Ishikawa (cell line): Measurements from ENCODE around the gene RPL22L1.

Source experiments
- CREB1 ChIP-seq: IDR thresholded peaks from 2 replicates; pipeline ENCODE4 v1.6.1; 2012; ENCODE audit warnings: low read depth
- EGR1 ChIP-seq: IDR thresholded peaks from 2 replicates; pipeline ENCODE4 v1.6.1; 2012
- EP300 ChIP-seq: IDR thresholded peaks from 2 replicates; pipeline ENCODE4 v1.6.1; 2012; ENCODE audit warnings: borderline replicate concordance
- FOXM1 ChIP-seq: IDR thresholded peaks from 2 replicates; pipeline ENCODE4 v1.6.1; 2012; ENCODE audit warnings: low read depth, borderline replicate concordance
- NFIC ChIP-seq: IDR thresholded peaks from 2 replicates; pipeline ENCODE4 v1.6.1; 2012
- RAD21 ChIP-seq: IDR thresholded peaks from 2 replicates; pipeline ENCODE4 v1.6.1; 2012; ENCODE audit warnings: low read depth
- TAF1 ChIP-seq: IDR thresholded peaks from 2 replicates; pipeline ENCODE4 v1.6.1; 2012; ENCODE audit warnings: low read depth, mild to moderate bottlenecking
- TEAD4 ChIP-seq: IDR thresholded peaks from 2 replicates; pipeline ENCODE4 v1.6.1; 2012
- TF ChIP-seq, protein P1 (sequence below): IDR thresholded peaks from 2 replicates; pipeline ENCODE4 v1.6.1; 2012; ENCODE audit warnings: low read depth, mild to moderate bottlenecking

DNA sequence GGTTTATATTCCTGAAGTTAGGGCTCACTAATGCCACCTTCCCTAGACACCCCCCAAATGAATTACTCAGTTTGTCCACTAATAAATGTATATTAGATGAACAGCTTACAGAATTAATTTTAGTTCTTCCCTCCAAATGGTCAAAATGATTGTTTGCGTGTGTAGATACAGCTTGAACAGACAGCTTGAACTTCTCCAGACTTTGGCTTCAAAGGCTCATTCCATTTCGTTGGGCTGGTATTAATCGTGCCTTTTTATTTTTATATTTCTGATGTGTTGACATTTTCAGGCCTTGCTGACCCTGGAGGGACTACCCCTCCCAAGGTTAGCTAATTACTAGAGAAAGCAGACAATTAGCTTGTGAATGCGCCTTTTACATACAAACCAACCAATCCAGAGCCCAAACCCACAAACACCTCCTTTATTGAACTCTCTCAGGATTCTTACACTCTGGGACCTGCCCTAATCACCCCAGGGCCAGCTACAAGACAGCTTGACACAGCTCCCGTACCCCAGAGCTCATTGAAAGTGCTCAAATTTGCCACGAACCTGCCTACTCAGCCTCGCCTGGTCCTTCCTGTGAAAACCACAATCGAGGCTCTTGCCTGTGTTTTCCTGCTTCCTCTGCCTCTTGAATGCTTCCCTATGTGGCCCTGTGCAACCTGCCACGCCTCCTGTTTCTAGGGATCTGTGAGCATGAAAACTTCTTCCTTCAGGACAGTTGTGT lies 40.3 kb downstream of the RPL22L1 start:
- TF ChIP-seq CREB1 (no peak), EGR1 (no peak), TEAD4 (no peak), NFIC (no peak), RAD21 (no peak), TAF1 (no peak), EP300 (no peak), FOXM1 (no peak)
- TF ChIP-seq, protein P1, sequence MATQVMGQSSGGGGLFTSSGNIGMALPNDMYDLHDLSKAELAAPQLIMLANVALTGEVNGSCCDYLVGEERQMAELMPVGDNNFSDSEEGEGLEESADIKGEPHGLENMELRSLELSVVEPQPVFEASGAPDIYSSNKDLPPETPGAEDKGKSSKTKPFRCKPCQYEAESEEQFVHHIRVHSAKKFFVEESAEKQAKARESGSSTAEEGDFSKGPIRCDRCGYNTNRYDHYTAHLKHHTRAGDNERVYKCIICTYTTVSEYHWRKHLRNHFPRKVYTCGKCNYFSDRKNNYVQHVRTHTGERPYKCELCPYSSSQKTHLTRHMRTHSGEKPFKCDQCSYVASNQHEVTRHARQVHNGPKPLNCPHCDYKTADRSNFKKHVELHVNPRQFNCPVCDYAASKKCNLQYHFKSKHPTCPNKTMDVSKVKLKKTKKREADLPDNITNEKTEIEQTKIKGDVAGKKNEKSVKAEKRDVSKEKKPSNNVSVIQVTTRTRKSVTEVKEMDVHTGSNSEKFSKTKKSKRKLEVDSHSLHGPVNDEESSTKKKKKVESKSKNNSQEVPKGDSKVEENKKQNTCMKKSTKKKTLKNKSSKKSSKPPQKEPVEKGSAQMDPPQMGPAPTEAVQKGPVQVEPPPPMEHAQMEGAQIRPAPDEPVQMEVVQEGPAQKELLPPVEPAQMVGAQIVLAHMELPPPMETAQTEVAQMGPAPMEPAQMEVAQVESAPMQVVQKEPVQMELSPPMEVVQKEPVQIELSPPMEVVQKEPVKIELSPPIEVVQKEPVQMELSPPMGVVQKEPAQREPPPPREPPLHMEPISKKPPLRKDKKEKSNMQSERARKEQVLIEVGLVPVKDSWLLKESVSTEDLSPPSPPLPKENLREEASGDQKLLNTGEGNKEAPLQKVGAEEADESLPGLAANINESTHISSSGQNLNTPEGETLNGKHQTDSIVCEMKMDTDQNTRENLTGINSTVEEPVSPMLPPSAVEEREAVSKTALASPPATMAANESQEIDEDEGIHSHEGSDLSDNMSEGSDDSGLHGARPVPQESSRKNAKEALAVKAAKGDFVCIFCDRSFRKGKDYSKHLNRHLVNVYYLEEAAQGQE, result no peak
